ENCODE results near the gene PTPRN2.

The PTPRN2 gene

GRCh38 chr7:158074896-158075632 is 512.6 kb downstream of the PTPRN2 start:
- no peak for DNase-seq

GRCh38 chr7:158073845-158074840 is 513.5 kb downstream of the PTPRN2 start:
- DNase-seq: no peak

- DNase-seq: no peak
Measured at GRCh38 chr7:158072991-158073730, 514.5 kb downstream of the PTPRN2 start.

- DNase-seq: no peak
Measured at GRCh38 chr7:158070222-158070920, 517.3 kb downstream of the PTPRN2 start.

- no peak for DNase-seq
Measured at GRCh38 chr7:158068853-158069252, 518.8 kb downstream of the PTPRN2 start.

GRCh38 chr7:158067931-158068482 is 519.6 kb downstream of the PTPRN2 start:
- DNase-seq: no peak

- no peak for DNase-seq
Measured at GRCh38 chr7:158067219-158067930, 520.2 kb downstream of the PTPRN2 start.

GRCh38 chr7:158066085-158066484 is 521.5 kb downstream of the PTPRN2 start:
- no peak for DNase-seq

GRCh38 chr7:158065340-158065739 is 522.3 kb downstream of the PTPRN2 start:
- DNase-seq: no peak

GRCh38 chr7:158064631-158065030 is 523.0 kb downstream of the PTPRN2 start:
- DNase-seq: no peak

GRCh38 chr7:158063850-158064610 is 523.6 kb downstream of the PTPRN2 start:
- DNase-seq: no peak

- no peak for DNase-seq
Measured at GRCh38 chr7:158062661-158063060, 525.0 kb downstream of the PTPRN2 start.

GRCh38 chr7:158061884-158062656 is 525.6 kb downstream of the PTPRN2 start:
- no peak for DNase-seq

GRCh38 chr7:158061026-158061630 is 526.5 kb downstream of the PTPRN2 start:
- no peak for DNase-seq

- no peak for DNase-seq
Measured at GRCh38 chr7:158060216-158060615, 527.4 kb downstream of the PTPRN2 start.

- DNase-seq: no peak
Measured at GRCh38 chr7:158057446-158057845, 530.2 kb downstream of the PTPRN2 start.

GRCh38 chr7:158056761-158057160 is 530.9 kb downstream of the PTPRN2 start:
- no peak for DNase-seq

GRCh38 chr7:158055726-158056510 is 531.7 kb downstream of the PTPRN2 start:
- DNase-seq: no peak

GRCh38 chr7:158054611-158055010 is 533.0 kb downstream of the PTPRN2 start:
- DNase-seq: no peak
